ENCODE results near the gene BEND6. TPM values are rescaled to one million over a fixed set of nuclear protein-coding genes. Genes with fewer than 3 reads are reported as not detected.
"Not testable (repeated sequence)": the region's sequence is repeated elsewhere in the genome, so short reads cannot be mapped to it uniquely, and the experiment has no call there.

Gene BEND6
- total and polyA plus RNA-seq, 2 of the 13 experiments (the other 11 are each of a cell fraction or from before 2014, with no cell fraction given) = 0.20 to 0.21 TPM

- peak; percentile 57; the same call in 1 of the 2 replicates for TF ChIP-seq PRDM15 (CRISPR knock-in tag; IDR thresholded peaks at IDR 0.05)
- TF ChIP-seq HMG20A (CRISPR knock-in tag; IDR thresholded peaks at IDR 0.05; ENCODE audit: borderline replicate concordance) = peak; percentile 37; the same call in 1 of the 2 replicates
- peak; percentile 91 for TF ChIP-seq ZNF574 (CRISPR knock-in tag; IDR thresholded peaks at IDR 0.05)
- peak; percentile 83 for TF ChIP-seq HIVEP1 (CRISPR knock-in tag; IDR thresholded peaks at IDR 0.05)
- peak; percentile 96 for TF ChIP-seq THAP11 (CRISPR knock-in tag; IDR thresholded peaks at IDR 0.05)
- peak; percentile 56; the same call in 1 of the 2 replicates for TF ChIP-seq FOXJ3 (CRISPR knock-in tag; IDR thresholded peaks at IDR 0.05; ENCODE audit: borderline replicate concordance)
- 0 out of 2 replicates have a peak, but pooled peaks have one; percentile 61 for TF ChIP-seq RFXANK (CRISPR knock-in tag; IDR thresholded peaks at IDR 0.05)
- peak; percentile 90; the same call in 1 of the 2 replicates for TF ChIP-seq MAX (IDR thresholded peaks at IDR 0.05)
- peak; percentile 69 for TF ChIP-seq TAF15 (IDR thresholded peaks at IDR 0.05; ENCODE audit: low read depth, low read length, poor library complexity, severe bottlenecking)
- peak; percentile 71 to 77 for TF ChIP-seq POLR2A (IDR thresholded peaks at IDR 0.05; ENCODE audit: insufficient read depth in 1 of 2, low read depth in 2 of 2, low read length in 2 of 2)
- TF ChIP-seq SOX13 (IDR thresholded peaks at IDR 0.05) = not testable (repeated sequence)
- peak in 1 of 2 experiments; percentile 56; a peak in 2 of 4 replicates for TF ChIP-seq SOX13 (CRISPR knock-in tag; conservative IDR thresholded peaks at IDR 0.05 in 1 of 2, IDR thresholded peaks at IDR 0.05 in 1 of 2)
- peak; percentile 60; the same call in 1 of the 2 replicates for TF ChIP-seq ZBTB20 (CRISPR knock-in tag; IDR thresholded peaks at IDR 0.05; ENCODE audit: borderline replicate concordance, low read depth)
- TF ChIP-seq SP2 (CRISPR knock-in tag; IDR thresholded peaks at IDR 0.05) = peak; percentile 80
- TF ChIP-seq ZNF556 (CRISPR knock-in tag; IDR thresholded peaks at IDR 0.05; ENCODE audit: borderline replicate concordance) = peak; percentile 82; the same call in 1 of the 2 replicates
- peak; percentile 87 for TF ChIP-seq IRF2 (CRISPR knock-in tag; IDR thresholded peaks at IDR 0.05)
- TF ChIP-seq JARID2 (CRISPR knock-in tag; IDR thresholded peaks at IDR 0.05; ENCODE audit: insufficient replicate concordance) = peak; percentile 68
These were observed 91.7 kb downstream of the BEND6 start, which contains the start of gene KIAA1586 (continued) for GRCh38 chr6:57046332-57047256.
